Femur (tissue), 1 donor: ENCODE measurements around the gene ST6GALNAC5.
"Not testable (repeated sequence)": the region's sequence is repeated elsewhere in the genome, so short reads cannot be mapped to it uniquely, and the experiment has no call there.

ENCODE experiments used
- DNase-seq: peaks from one replicate; pipeline ENCODE4 v3.0.0-alpha.2; 2017

The ST6GALNAC5 gene

GRCh38 chr1:76867342-76868130 lies at the start of gene ST6GALNAC5:
TSS of gene ST6GALNAC5 (plus strand) at chr1:76867480.
- peak; percentile 49 for DNase-seq

GRCh38 chr1:76820028-76820427 lies 47.3 kb upstream of the ST6GALNAC5 start:
- DNase-seq: no peak

GRCh38 chr1:76822961-76823360 lies 44.3 kb upstream of the ST6GALNAC5 start:
- not testable (repeated sequence) for DNase-seq

- no peak for DNase-seq
Observed at GRCh38 chr1:76824106-76824505, 43.2 kb upstream of the ST6GALNAC5 start.

- DNase-seq: no peak
Observed at GRCh38 chr1:76826072-76826845, 41.0 kb upstream of the ST6GALNAC5 start.

GRCh38 chr1:76827066-76827465 lies 40.2 kb upstream of the ST6GALNAC5 start:
- DNase-seq: no peak

GRCh38 chr1:76830373-76830772 lies 36.9 kb upstream of the ST6GALNAC5 start:
- no peak for DNase-seq

GRCh38 chr1:76832521-76832920 lies 34.8 kb upstream of the ST6GALNAC5 start:
- DNase-seq: no peak

- DNase-seq: no peak
Observed at GRCh38 chr1:76833151-76833550, 34.1 kb upstream of the ST6GALNAC5 start.

GRCh38 chr1:76833856-76834255 lies 33.4 kb upstream of the ST6GALNAC5 start:
- DNase-seq: no peak

- no peak for DNase-seq
Observed at GRCh38 chr1:76835203-76835602, 32.1 kb upstream of the ST6GALNAC5 start.

- DNase-seq: no peak
Observed at GRCh38 chr1:76840278-76840677, 27.0 kb upstream of the ST6GALNAC5 start.

- no peak for DNase-seq
Observed at GRCh38 chr1:76841460-76841859, 25.8 kb upstream of the ST6GALNAC5 start.

GRCh38 chr1:76843821-76844464 lies 23.3 kb upstream of the ST6GALNAC5 start:
- no peak for DNase-seq

GRCh38 chr1:76854255-76854654 lies 13.0 kb upstream of the ST6GALNAC5 start:
- no peak for DNase-seq

- DNase-seq: no peak
Observed at GRCh38 chr1:76856104-76856503, 11.2 kb upstream of the ST6GALNAC5 start.

- no peak for DNase-seq
Observed at GRCh38 chr1:76857138-76857537, 10.1 kb upstream of the ST6GALNAC5 start.

- DNase-seq: no peak
Observed at GRCh38 chr1:76857973-76858372, 9.3 kb upstream of the ST6GALNAC5 start.

GRCh38 chr1:76861149-76861548 lies 6.1 kb upstream of the ST6GALNAC5 start:
- no peak for DNase-seq

- no peak for DNase-seq
Observed at GRCh38 chr1:76862447-76862846, 4.8 kb upstream of the ST6GALNAC5 start.

- DNase-seq: no peak
Observed at GRCh38 chr1:76864383-76864782, 2.9 kb upstream of the ST6GALNAC5 start.

GRCh38 chr1:76865696-76866286 lies 1.5 kb upstream of the ST6GALNAC5 start:
- no peak for DNase-seq

- DNase-seq: no peak
Observed at GRCh38 chr1:76866566-76866965, 714 bp upstream of the ST6GALNAC5 start.
